Common myeloid progenitor, CD34-positive (primary cell): ENCODE results near the gene NHERF1.
A peak's percentile ranks its signal among the peaks of the same experiment; 100 is the strongest.

ENCODE experiments used
- CTCF ChIA-PET: fragments of 350-600 bp; sonication (Branson Sonifier 250); formaldehyde crosslinking; loops from one replicate; lab custom pipeline; 2021; ENCODE audit warnings: antibody characterized with exemption; lab: Charles Lee
- POLR2A ChIA-PET: fragments of 350-600 bp; sonication (Branson Sonifier 250); formaldehyde crosslinking; loops from one replicate; lab custom pipeline; 2021; ENCODE audit warnings: antibody characterized with exemption; lab: Charles Lee
- DNase-seq, 3 donors: peaks; one replicate each; pipeline versions ENCODE4 v3.0.0 to v3.0.0-alpha.2; 2013
- H3K27ac ChIP-seq, 2 experiments: 1 replicate in 1 of 2; 2 replicates in 1 of 2; pipeline ENCODE4 v1.7.0; 2013; ENCODE audit warnings: inconsistent platforms in 2 of 2, low read length in 2 of 2, mild to moderate bottlenecking in 2 of 2, low read depth in 1 of 2, moderate library complexity in 1 of 2; ENCODE audit not compliant: severe bottlenecking in 2 of 2, insufficient read depth in 1 of 2, poor library complexity in 1 of 2
- H3K27me3 ChIP-seq, 5 experiments: replicated peaks in 2 of 5; 1 replicate in 3 of 5; 2 replicates in 2 of 5; pipeline versions ENCODE4 v1.6.1 to v1.7.0; 2013; ENCODE audit warnings: low read length in 4 of 5, mild to moderate bottlenecking in 2 of 5, moderate library complexity in 2 of 5, inconsistent platforms in 1 of 5; ENCODE audit not compliant: insufficient read depth in 5 of 5, control insufficient read depth in 4 of 5
- H3K36me3 ChIP-seq, 4 experiments: 1 replicate in 2 of 4; 2 replicates in 2 of 4; pipeline versions ENCODE4 v1.6.1 to v1.7.0; 2013; ENCODE audit warnings: low read length in 3 of 4, control low read depth in 1 of 4, mild to moderate bottlenecking in 1 of 4; ENCODE audit not compliant: control insufficient read depth in 4 of 4, insufficient read depth in 4 of 4
- H3K4me1 ChIP-seq, 4 experiments: 1 replicate in 3 of 4; 2 replicates in 1 of 4; pipeline versions ENCODE4 v1.6.1 to v1.7.1; 2013; ENCODE audit warnings: low read length in 3 of 4, mild to moderate bottlenecking in 3 of 4, control low read depth in 1 of 4, inconsistent platforms in 1 of 4, moderate library complexity in 1 of 4; ENCODE audit not compliant: control insufficient read depth in 4 of 4, insufficient read depth in 4 of 4; ENCODE audit errors: control extremely low read depth in 1 of 4
- H3K4me3 ChIP-seq, 7 experiments: 1 replicate in 4 of 7; 2 replicates in 3 of 7; pipeline versions ENCODE4 v1.5.1 to v1.7.0; 2013; ENCODE audit warnings: mild to moderate bottlenecking in 7 of 7, low read length in 6 of 7, moderate library complexity in 6 of 7, inconsistent platforms in 2 of 7, low read depth in 2 of 7, control low read depth in 1 of 7; ENCODE audit not compliant: insufficient read depth in 4 of 7, control insufficient read depth in 1 of 7; ENCODE audit errors: extremely low read depth in 1 of 7
- H3K9me3 ChIP-seq, 5 experiments: 1 replicate in 4 of 5; 2 replicates in 1 of 5; pipeline versions ENCODE4 v1.6.1 to v1.7.1; 2013; ENCODE audit warnings: low read length in 4 of 5, mild to moderate bottlenecking in 2 of 5, inconsistent platforms in 1 of 5, low read depth in 1 of 5, moderate library complexity in 1 of 5; ENCODE audit not compliant: control insufficient read depth in 4 of 5, insufficient read depth in 2 of 5; ENCODE audit errors: control extremely low read depth in 1 of 5
- WGBS: methylation state at CpG from one replicate; pipeline ENCODE4 v1.1.5; 2013; ENCODE audit not compliant: insufficient coverage; 5-methylcytosine and 5-hydroxymethylcytosine counted together

NHERF1 gene

GRCh38 chr17:74761931-74762330 is 13.5 kb downstream of the NHERF1 start:
- no peak overlapping the region for H3K27ac ChIP-seq
- H3K4me1 ChIP-seq = peaks cover 4 to 53% (median 48%) of the 10 kb centered on the region in 4 experiments
- DNase-seq = no peak
- WGBS = 98% methylated on average over 7 of the region's 11 CpGs
- no peaks in the 10 kb centered on the region for H3K9me3 ChIP-seq
- no peaks in the 10 kb centered on the region for H3K27me3 ChIP-seq
- H3K36me3 ChIP-seq = peaks cover 4 to 49% (median 26%) of the 10 kb centered on the region in 4 experiments
- POLR2A ChIA-PET = interaction anchor here (6.0 kb wide), 1 partner anchor 13 kb away, joined by 71 read pairs; the partner anchor contains the start of gene NHERF1
- CTCF ChIA-PET = interaction anchor here (1.5 to 11.0 kb wide), 7 partner anchors 11 to 105 kb away, joined by 3 to 175 read pairs (median 15); partner anchors contain the start of genes NAT9, NHERF1 and RAB37
- H3K4me3 ChIP-seq = no peak overlapping the region

DNA sequence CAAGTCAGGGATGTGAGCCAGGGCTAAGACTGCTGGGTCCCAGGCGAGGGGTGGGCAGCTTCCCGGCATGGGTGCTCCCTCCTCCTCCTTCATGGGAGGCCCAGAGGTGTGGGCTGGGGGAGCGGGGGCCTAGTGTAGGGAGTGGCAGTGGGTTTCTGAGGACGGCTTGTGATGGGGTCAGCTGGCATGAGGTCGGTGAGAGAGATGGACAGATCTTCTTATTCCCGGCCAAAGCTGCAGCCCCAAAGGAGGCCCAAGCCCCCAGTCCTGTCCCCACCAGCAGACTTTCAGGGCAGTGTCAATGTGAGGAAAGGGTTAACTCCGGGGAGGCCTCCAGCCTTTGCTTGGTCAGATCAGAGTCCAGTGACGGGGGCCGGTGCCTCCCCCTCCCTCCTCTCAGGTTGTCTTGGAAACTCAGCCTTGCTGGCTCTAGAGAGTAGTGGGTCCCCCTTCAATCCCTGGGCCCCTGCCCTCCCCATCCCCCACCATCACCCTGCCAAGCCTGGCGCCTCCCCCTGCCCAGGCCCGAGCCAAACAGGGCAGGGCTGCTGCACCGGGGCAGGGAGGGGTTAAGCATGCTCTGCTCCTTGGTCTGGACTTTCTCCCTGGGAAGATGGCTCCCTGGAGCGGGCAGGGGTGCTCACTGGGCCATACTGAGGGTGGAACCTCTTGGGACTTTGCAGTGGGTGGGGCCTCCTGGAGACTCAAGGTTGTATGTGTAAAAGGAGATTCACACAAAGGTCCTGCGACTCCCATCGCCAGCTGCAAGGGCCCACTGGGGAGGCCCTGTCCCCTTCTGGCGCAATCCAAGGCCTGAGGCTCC is 15.3 kb downstream of the NHERF1 start:
- ChIA-PET CTCF (interaction anchor here (0.7 to 9.5 kb wide), 8 partner anchors 9 to 106 kb away, joined by 3 to 152 read pairs (median 4); partner anchors contain the start of genes NHERF1 and RAB37), POLR2A (interaction anchor here (1.1 kb wide), 1 partner anchor 15 kb away, joined by 3 read pairs; no protein-coding TSS in a partner anchor)
- H3K27ac ChIP-seq = no peak overlapping the region

DNA sequence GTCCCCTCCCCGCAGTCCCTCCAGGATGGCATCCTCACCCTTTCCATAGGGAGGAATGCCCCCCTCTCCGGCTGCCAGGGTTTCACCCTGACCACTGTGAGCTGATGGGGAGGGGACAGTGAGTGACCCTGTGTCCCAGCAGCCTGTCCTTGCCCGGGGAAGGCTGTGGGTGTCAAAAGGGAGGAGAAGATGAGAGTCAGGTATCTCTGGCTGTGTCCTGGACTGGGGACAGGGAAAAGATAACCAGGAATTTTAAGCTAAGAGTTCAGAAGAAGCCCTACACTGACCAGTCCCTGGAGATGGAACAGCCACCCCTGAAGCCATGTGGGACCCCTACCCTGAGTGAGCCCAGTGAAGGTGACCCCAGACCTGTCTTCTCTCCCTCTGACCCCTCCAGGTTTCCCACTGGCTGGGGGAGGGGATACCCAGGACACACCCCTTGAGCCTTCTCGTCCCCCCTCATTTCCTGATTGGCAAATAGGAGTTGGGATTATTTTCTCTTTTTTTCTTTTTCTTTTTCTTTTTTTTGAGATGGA is 16.4 kb downstream of the NHERF1 start:
- Histone ChIP-seq H3K27ac (no peak overlapping the region), H3K36me3 (peaks cover 14 to 78% (median 47%) of the 10 kb centered on the region in 4 experiments), H3K27me3 (no peaks in the 10 kb centered on the region), H3K4me1 (peaks cover 0 to 33% (median 21%) of the 10 kb centered on the region in 4 experiments), H3K4me3 (no peak overlapping the region), H3K9me3 (no peaks in the 10 kb centered on the region)
- 100% methylated on average over 2 of the region's 4 CpGs for WGBS
- POLR2A ChIA-PET = interaction anchor here (1.1 kb wide), 1 partner anchor 16 kb away, joined by 3 read pairs; no protein-coding TSS in a partner anchor
- CTCF ChIA-PET = interaction anchor here (1.2 to 2.0 kb wide), 6 partner anchors 11 to 107 kb away, joined by 3 to 9 read pairs (median 4); partner anchors contain the start of gene NAT9
- no peak for DNase-seq

More for the DNA sequence above, 15.3 kb downstream of the NHERF1 start:
- Histone ChIP-seq H3K4me1 (peaks cover 0 to 44% (median 31%) of the 10 kb centered on the region in 4 experiments), H3K27me3 (no peaks in the 10 kb centered on the region), H3K9me3 (no peaks in the 10 kb centered on the region), H3K36me3 (peaks cover 9 to 67% (median 38%) of the 10 kb centered on the region in 4 experiments), H3K4me3 (no peak overlapping the region)
- 100% methylated on average over 8 of the region's 16 CpGs for WGBS
- DNase-seq = no peak

DNA sequence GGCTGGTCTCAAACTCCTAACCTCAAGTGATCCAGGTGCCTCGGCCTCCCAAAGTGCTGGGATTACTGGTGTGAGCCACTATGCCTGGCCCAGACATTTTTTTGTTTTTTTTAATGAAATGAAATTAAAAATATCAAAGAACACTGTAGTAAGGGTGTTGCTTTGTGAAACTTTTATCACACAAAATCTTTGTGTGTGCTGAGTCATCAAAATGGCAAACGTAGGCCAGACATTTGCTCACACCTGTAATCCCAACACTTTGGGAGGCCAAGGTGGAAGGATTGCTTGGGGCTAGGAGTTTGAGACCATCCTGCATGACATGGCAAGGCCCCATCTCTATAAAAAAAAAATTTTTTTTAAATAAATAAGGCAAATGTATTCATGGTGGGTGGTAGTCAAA is 18.0 kb downstream of the NHERF1 start:
- Histone ChIP-seq H3K4me1 (peaks cover 0 to 17% (median 5%) of the 10 kb centered on the region in 4 experiments), H3K9me3 (no peaks in the 10 kb centered on the region), H3K36me3 (peaks cover 19 to 88% (median 55%) of the 10 kb centered on the region in 4 experiments), H3K27me3 (no peaks in the 10 kb centered on the region), H3K4me3 (no peak overlapping the region), H3K27ac (peak overlapping the region in 1 of 2 experiments; percentile 25)
- ChIA-PET CTCF (interaction anchor here (0.9 to 3.0 kb wide), 6 partner anchors 8 to 109 kb away, joined by 3 to 20 read pairs (median 4); partner anchors contain the start of gene NAT9), POLR2A (no interaction called here)
- WGBS = no CpG with 5 or more reads among the region's 2 CpGs
- DNase-seq = no peak

DNA sequence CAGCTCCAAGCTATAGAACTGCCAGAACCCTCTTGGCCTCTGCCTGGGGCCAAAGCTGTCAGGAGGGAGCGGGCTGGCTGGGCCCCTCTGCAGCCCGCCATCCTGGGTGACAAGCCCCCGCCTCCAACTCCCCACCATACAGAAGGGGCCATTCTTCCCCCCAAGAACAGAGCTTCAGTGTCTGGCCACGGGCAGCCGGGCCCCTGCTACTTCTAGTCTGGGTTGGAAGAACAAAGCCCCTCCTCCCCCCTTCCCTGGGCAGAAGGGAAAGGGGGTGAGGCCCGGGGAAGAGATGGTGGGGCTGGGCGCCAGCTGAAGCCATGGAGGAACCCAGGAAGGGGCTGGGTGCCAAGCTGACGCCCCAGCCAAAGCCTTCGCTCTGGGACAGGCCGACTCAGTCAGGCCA is 18.7 kb downstream of the NHERF1 start:
- Histone ChIP-seq H3K4me1 (peaks cover 0 to 12% (median 4%) of the 10 kb centered on the region in 4 experiments), H3K9me3 (no peaks in the 10 kb centered on the region), H3K36me3 (peaks cover 20 to 89% (median 59%) of the 10 kb centered on the region in 4 experiments), H3K27ac (peak overlapping the region in 1 of 2 experiments; percentile 25), H3K4me3 (no peak overlapping the region), H3K27me3 (no peaks in the 10 kb centered on the region)
- WGBS = 62% methylated on average over 5 of the region's 10 CpGs
- DNase-seq = no peak
- POLR2A ChIA-PET = no interaction called here
- CTCF ChIA-PET = interaction anchor here (0.7 to 4.9 kb wide), 10 partner anchors 9 to 110 kb away, joined by 3 to 38 read pairs (median 3); partner anchors contain the start of gene RAB37

GRCh38 chr17:74768069-74768762 is 19.8 kb downstream of the NHERF1 start:
- no peak for DNase-seq
- Histone ChIP-seq H3K4me3 (no peak overlapping the region), H3K4me1 (peaks cover 0 to 12% (median 2%) of the 10 kb centered on the region in 4 experiments), H3K27me3 (no peaks in the 10 kb centered on the region), H3K27ac (peak overlapping the region in 1 of 2 experiments; percentile 14), H3K36me3 (peaks cover 23 to 93% (median 67%) of the 10 kb centered on the region in 4 experiments), H3K9me3 (no peaks in the 10 kb centered on the region)
- ChIA-PET POLR2A (interaction anchor here (0.7 kb wide), 1 partner anchor 9 kb away, joined by 3 read pairs; no protein-coding TSS in a partner anchor), CTCF (interaction anchor here (0.7 to 14.2 kb wide), 11 partner anchors 8 to 111 kb away, joined by 3 to 154 read pairs (median 4); partner anchors contain the start of genes NHERF1 and RAB37)
- 74% methylated on average over 12 of the region's 17 CpGs for WGBS
